ENCODE results near the gene EVA1C. TPM values are rescaled to one million over a fixed set of nuclear protein-coding genes. Genes with fewer than 3 reads are reported as not detected.

The EVA1C gene
- total and polyA plus RNA-seq, 2 donors (not counting 1 experiment from before 2014, with no cell fraction given) = 2.4 to 4.6 TPM

- H3K27me3 ChIP-seq (ENCODE audit: control insufficient read depth, insufficient read depth, low read length) = no peaks in the 10 kb centered on the region
- no peaks in the 10 kb centered on the region for H4K20me1 ChIP-seq (ENCODE audit: control insufficient read depth, extremely low read depth, insufficient read depth, low read length)
- DNase-seq (ENCODE audit: low read depth in 2 of 2) = no peak
- no peaks in the 10 kb centered on the region for H3K9me3 ChIP-seq (ENCODE audit: control insufficient read depth, insufficient read depth, low read depth, low read length)
- H2AFZ ChIP-seq (ENCODE audit: low read length) = no peak overlapping the region
- H3K79me2 ChIP-seq (ENCODE audit: control insufficient read depth, insufficient read depth, low read length) = no peaks in the 10 kb centered on the region
- no peak overlapping the region for H3K27ac ChIP-seq (ENCODE audit: insufficient read depth, low read length)
- no peaks in the 10 kb centered on the region for H3K4me1 ChIP-seq (ENCODE audit: control insufficient read depth, extremely low read depth, insufficient read depth, low read length)
- H3K9ac ChIP-seq (ENCODE audit: insufficient read depth, low read length) = no peak overlapping the region
- no peak overlapping the region for H3K4me3 ChIP-seq (replicated peaks in 1 of 4; ENCODE audit: control extremely low read depth in 1 of 4, insufficient read depth in 1 of 4, low read depth in 3 of 4, low read length in 4 of 4)
- no peak overlapping the region for H3K4me2 ChIP-seq (ENCODE audit: extremely low read depth, insufficient read depth, low read length)
- TF ChIP-seq EZH2 (IDR thresholded peaks at IDR 0.05; ENCODE audit: low read length, missing control alignments) (no peak), CTCF (conservative IDR thresholded peaks at IDR 0.05 in 1 of 2, IDR thresholded peaks at IDR 0.05 in 1 of 2; ENCODE audit: low read depth in 1 of 2, low read length in 2 of 2) (no peak)
- H3K36me3 ChIP-seq (ENCODE audit: control insufficient read depth, insufficient read depth, low read length) = no peaks in the 10 kb centered on the region
These were observed 131.5 kb downstream of the EVA1C start for GRCh38 chr21:32543975-32544374.

- DNase-seq (ENCODE audit: low read depth in 2 of 2) = no peak
- TF ChIP-seq EZH2 (IDR thresholded peaks at IDR 0.05; ENCODE audit: low read length, missing control alignments) (no peak), CTCF (conservative IDR thresholded peaks at IDR 0.05 in 1 of 2, IDR thresholded peaks at IDR 0.05 in 1 of 2; ENCODE audit: low read depth in 1 of 2, low read length in 2 of 2) (no peak)
- no peak overlapping the region for H3K4me2 ChIP-seq (ENCODE audit: extremely low read depth, insufficient read depth, low read length)
These were observed 132.2 kb downstream of the EVA1C start for GRCh38 chr21:32544697-32545096.

GRCh38 chr21:32545948-32546441 lies 133.5 kb downstream of the EVA1C start:
- no peak overlapping the region for H3K9ac ChIP-seq (ENCODE audit: insufficient read depth, low read length)
- peak in 1 of 2 donors; percentile 61 for DNase-seq (ENCODE audit: low read depth in 2 of 2)
- H3K36me3 ChIP-seq (ENCODE audit: control insufficient read depth, insufficient read depth, low read length) = no peaks in the 10 kb centered on the region
- H3K4me2 ChIP-seq (ENCODE audit: extremely low read depth, insufficient read depth, low read length) = no peak overlapping the region
- no peaks in the 10 kb centered on the region for H3K79me2 ChIP-seq (ENCODE audit: control insufficient read depth, insufficient read depth, low read length)
- TF ChIP-seq EZH2 (IDR thresholded peaks at IDR 0.05; ENCODE audit: low read length, missing control alignments) = no peak
- no peak for TF ChIP-seq CTCF (conservative IDR thresholded peaks at IDR 0.05 in 1 of 2, IDR thresholded peaks at IDR 0.05 in 1 of 2; ENCODE audit: low read depth in 1 of 2, low read length in 2 of 2)
- H2AFZ ChIP-seq (ENCODE audit: low read length) = peak overlapping the region; percentile 23
- no peaks in the 10 kb centered on the region for H3K4me1 ChIP-seq (ENCODE audit: control insufficient read depth, extremely low read depth, insufficient read depth, low read length)
- no peaks in the 10 kb centered on the region for H3K9me3 ChIP-seq (ENCODE audit: control insufficient read depth, insufficient read depth, low read depth, low read length)
- H3K4me3 ChIP-seq (replicated peaks in 1 of 4; ENCODE audit: control extremely low read depth in 1 of 4, insufficient read depth in 1 of 4, low read depth in 3 of 4, low read length in 4 of 4) = no peak overlapping the region
- no peaks in the 10 kb centered on the region for H4K20me1 ChIP-seq (ENCODE audit: control insufficient read depth, extremely low read depth, insufficient read depth, low read length)
- H3K27me3 ChIP-seq (ENCODE audit: control insufficient read depth, insufficient read depth, low read length) = no peaks in the 10 kb centered on the region
- H3K27ac ChIP-seq (ENCODE audit: insufficient read depth, low read length) = no peak overlapping the region

More at GRCh38 chr21:32544697-32545096, 132.2 kb downstream of the EVA1C start:
- no peaks in the 10 kb centered on the region for H3K79me2 ChIP-seq (ENCODE audit: control insufficient read depth, insufficient read depth, low read length)
- H2AFZ ChIP-seq (ENCODE audit: low read length) = no peak overlapping the region
- H4K20me1 ChIP-seq (ENCODE audit: control insufficient read depth, extremely low read depth, insufficient read depth, low read length) = no peaks in the 10 kb centered on the region
- H3K27me3 ChIP-seq (ENCODE audit: control insufficient read depth, insufficient read depth, low read length) = no peaks in the 10 kb centered on the region
- no peaks in the 10 kb centered on the region for H3K36me3 ChIP-seq (ENCODE audit: control insufficient read depth, insufficient read depth, low read length)
- H3K4me3 ChIP-seq (replicated peaks in 1 of 4; ENCODE audit: control extremely low read depth in 1 of 4, insufficient read depth in 1 of 4, low read depth in 3 of 4, low read length in 4 of 4) = no peak overlapping the region
- H3K9ac ChIP-seq (ENCODE audit: insufficient read depth, low read length) = no peak overlapping the region
- H3K27ac ChIP-seq (ENCODE audit: insufficient read depth, low read length) = no peak overlapping the region
- no peaks in the 10 kb centered on the region for H3K9me3 ChIP-seq (ENCODE audit: control insufficient read depth, insufficient read depth, low read depth, low read length)
- no peaks in the 10 kb centered on the region for H3K4me1 ChIP-seq (ENCODE audit: control insufficient read depth, extremely low read depth, insufficient read depth, low read length)
